HL-60/S4 (cell line): ENCODE data around the gene GPR89B.
"Not testable (repeated sequence)": the region's sequence is repeated elsewhere in the genome, so short reads cannot be mapped to it uniquely, and the experiment has no call there.

Source experiments
- in situ Hi-C: fragments of 300-500 bp; cut with MboI; formaldehyde crosslinking; loops from 2 replicates; pipeline ENCODE4 v1.14.3; 2022; ENCODE audit warnings: low sequenced_read_pairs

The GPR89B gene

GRCh38 chr1:147935296-147935695 is 7.1 kb downstream of the GPR89B start:
- in situ Hi-C loops = not testable (repeated sequence)

GRCh38 chr1:147940456-147940855 is 12.2 kb downstream of the GPR89B start:
- in situ Hi-C loops = not testable (repeated sequence)

- in situ Hi-C loops = not testable (repeated sequence)
Measured at GRCh38 chr1:147942563-147942962, 14.3 kb downstream of the GPR89B start.

GRCh38 chr1:147949517-147949916 is 21.3 kb downstream of the GPR89B start:
- in situ Hi-C loops = not testable (repeated sequence)

- in situ Hi-C loops = not testable (repeated sequence)
Measured at GRCh38 chr1:147958906-147959305, 30.7 kb downstream of the GPR89B start.

- in situ Hi-C loops = not testable (repeated sequence)
Measured at GRCh38 chr1:147959680-147960079, 31.5 kb downstream of the GPR89B start.

- in situ Hi-C loops = not testable (repeated sequence)
Measured at GRCh38 chr1:147964575-147964974, 36.4 kb downstream of the GPR89B start.

- in situ Hi-C loops = not testable (repeated sequence)
Measured at GRCh38 chr1:147966657-147967056, 38.4 kb downstream of the GPR89B start.

GRCh38 chr1:147978896-147979651 is 50.9 kb downstream of the GPR89B start:
- in situ Hi-C loops = not testable (repeated sequence)

GRCh38 chr1:147985374-147985773 is 57.2 kb downstream of the GPR89B start:
- in situ Hi-C loops = not testable (repeated sequence)

GRCh38 chr1:147987893-147988292 is 59.7 kb downstream of the GPR89B start:
- in situ Hi-C loops = not testable (repeated sequence)

GRCh38 chr1:147992916-147993315 is 64.7 kb downstream of the GPR89B start:
- in situ Hi-C loops = not testable (repeated sequence)

GRCh38 chr1:147993400-147993799 is 65.2 kb downstream of the GPR89B start:
- in situ Hi-C loops = not testable (repeated sequence)

- in situ Hi-C loops = not testable (repeated sequence)
Measured at GRCh38 chr1:147993825-147994615, 65.8 kb downstream of the GPR89B start.

- in situ Hi-C loops = not testable (repeated sequence)
Measured at GRCh38 chr1:147996088-147996487, 67.9 kb downstream of the GPR89B start.

- in situ Hi-C loops = not testable (repeated sequence)
Measured at GRCh38 chr1:148007724-148008123, 79.5 kb downstream of the GPR89B start.

GRCh38 chr1:148010527-148010926 is 82.3 kb downstream of the GPR89B start:
- in situ Hi-C loops = no loop called here

GRCh38 chr1:148013177-148014144 is 85.2 kb downstream of the GPR89B start:
- in situ Hi-C loops = not testable (repeated sequence)

- in situ Hi-C loops = not testable (repeated sequence)
Measured at GRCh38 chr1:148014289-148015200, 86.3 kb downstream of the GPR89B start.

- in situ Hi-C loops = not testable (repeated sequence)
Measured at GRCh38 chr1:148024918-148025317, 96.7 kb downstream of the GPR89B start.
